GM19240 (cell line): Measurements from ENCODE around the gene ZNF750.

Experiments used
- DNase-seq: peaks from one replicate; pipeline ENCODE4 v3.0.0; 2011; ENCODE audit warnings: low spot score; ENCODE audit not compliant: insufficient read length

Gene ZNF750

DNA sequence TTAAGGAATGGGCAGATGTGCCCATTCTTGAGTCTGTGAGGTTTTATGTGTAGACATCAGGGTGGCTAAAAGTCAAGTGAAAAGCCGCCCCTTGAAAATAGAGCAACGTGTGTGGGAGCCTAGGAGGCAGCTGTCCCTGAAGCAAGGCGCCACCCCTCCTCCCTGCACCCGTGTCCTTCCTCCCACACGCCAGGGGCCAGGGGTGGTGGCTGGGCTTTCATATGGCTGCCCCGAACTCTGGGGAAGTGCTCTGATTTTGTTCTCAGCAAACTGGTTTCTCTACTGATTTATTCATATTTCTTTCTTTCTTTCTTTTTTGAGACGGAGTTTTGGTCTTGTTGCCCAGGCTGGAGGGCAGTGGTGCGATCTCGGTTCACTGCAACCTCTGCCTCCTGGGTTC, 4.7 kb downstream of the ZNF750 start:
- DNase-seq = no peak

GRCh38 chr17:82832881-82833475, 6.8 kb downstream of the ZNF750 start:
- DNase-seq = no peak

GRCh38 chr17:82832411-82832810, 7.4 kb downstream of the ZNF750 start:
- no peak for DNase-seq

DNA sequence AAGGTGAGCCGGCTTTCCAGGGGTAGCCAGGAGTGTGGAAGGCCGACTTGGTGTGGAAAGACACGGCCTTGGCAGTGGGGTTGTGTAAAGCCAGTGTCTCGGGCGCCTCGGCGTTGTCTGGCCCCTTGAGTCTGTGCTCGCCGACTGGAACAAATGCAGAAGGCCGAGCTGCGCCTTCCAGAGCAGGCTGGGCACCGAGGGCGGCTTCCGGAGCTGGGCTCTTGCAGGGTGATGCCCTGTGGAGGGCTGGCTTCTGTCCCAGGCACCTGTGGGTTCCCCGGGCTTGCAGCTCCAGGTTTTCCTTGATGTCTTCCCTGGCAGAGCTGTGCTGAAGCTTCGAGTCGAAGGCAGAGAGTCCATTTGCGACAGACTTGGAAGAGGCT, 8.0 kb downstream of the ZNF750 start:
- no peak for DNase-seq

DNA sequence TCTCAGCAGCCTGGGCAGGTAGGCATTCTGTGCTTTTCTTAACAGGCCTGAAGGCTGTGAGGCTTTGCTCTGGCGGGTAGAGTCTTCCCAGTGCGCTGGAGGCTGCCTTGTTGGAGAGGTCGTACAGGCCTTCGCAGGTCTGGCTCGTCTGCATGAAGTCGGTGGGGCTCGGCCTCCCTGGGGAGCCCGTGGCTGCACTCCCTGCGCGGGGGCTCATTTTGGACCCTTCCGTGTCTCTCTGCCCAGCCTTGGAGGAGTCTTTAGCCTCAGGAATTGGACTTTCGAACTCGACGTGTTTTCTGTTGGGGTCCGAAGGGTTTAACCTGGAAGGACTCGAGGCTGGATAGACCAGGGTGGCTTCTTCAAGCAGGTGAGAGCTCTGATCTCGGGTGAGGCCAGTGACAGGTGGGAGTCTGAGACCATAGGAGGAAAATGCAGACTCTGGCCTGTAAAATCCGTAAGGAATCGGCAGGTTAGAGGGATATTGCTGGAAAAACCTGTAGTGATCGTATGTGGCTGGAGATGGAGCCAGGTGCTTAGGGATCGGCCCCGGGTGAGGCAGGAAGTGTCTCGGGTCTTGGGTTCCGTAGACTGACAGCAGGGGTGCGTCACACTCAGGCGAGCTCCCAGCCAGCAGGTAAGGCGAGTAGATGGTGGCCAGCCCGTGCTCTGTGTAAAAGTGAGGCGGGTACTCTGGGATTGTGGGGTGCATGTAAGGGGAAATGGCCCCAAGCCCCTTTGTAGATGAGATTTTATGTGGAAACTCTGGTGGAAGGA, 8.6 kb downstream of the ZNF750 start:
- no peak for DNase-seq

DNA sequence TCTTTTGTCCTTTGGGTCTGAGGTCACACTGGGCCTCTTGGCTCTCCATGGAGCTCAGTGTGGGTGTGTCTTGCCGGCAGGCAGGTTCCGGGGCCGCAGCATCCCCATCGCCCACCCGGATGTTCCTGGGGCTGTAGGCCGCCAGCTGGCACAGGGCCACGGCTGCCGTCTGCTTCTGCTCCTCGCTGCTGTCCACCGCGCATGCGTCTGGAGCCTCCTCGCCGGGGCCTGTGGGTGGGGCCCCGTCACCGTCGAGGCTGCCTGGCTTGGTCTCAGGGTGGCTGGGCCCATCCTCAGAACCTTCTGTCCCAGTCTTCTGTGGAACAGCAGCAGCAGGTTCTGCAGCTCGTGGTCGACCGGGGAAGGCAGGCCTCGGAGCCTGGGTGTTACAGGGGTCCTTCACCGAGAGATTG, 9.6 kb downstream of the ZNF750 start:
- DNase-seq = no peak

DNA sequence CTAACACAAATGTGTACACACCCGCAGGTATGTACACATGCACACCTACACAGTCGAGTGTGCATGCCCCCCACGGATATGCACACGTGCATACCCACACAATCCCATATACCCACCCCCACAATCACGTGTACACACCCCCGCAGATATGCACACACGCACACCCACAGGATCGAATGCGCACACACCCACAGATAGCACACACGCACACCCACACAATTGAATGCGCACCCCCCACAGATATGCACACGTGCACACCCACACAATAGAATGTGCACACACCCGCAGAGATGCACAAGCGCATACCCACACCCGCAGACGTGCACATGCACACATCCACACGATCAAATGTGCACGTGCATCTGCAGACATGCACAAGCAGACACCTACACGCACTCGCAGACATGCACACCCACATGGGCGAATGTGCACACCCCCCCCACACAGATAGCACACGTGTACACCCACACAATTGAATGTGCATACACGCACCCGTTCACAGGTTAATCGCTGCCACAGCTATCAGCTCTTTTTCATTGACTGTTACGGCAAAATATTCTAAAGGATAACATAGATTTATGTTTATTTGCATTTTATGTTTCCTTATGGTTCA, 10.8 kb downstream of the ZNF750 start:
- DNase-seq = no peak

DNA sequence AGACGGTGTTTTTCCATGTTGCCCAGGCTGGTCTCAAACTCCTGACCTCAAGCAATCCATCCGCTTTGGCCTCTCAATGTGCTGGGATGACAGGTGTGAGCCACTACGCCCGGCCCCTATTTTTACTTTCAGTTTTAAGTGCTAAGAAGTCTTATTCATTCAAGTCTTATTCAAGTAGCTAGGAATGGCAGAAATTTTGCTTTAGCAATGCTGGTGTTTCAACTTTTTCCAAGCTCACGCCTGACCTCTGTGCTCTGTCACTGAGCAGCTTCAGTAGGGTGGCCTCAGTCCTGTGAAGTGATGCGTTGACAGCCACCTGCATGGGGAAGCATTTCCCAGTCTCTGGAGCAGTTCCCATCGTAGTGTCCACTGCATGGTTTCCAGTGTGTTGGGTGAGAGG, 12.9 kb downstream of the ZNF750 start:
- no peak for DNase-seq

GRCh38 chr17:82826211-82826610, 13.6 kb downstream of the ZNF750 start:
- no peak for DNase-seq

GRCh38 chr17:82825540-82826124, 14.2 kb downstream of the ZNF750 start:
- no peak for DNase-seq

DNA sequence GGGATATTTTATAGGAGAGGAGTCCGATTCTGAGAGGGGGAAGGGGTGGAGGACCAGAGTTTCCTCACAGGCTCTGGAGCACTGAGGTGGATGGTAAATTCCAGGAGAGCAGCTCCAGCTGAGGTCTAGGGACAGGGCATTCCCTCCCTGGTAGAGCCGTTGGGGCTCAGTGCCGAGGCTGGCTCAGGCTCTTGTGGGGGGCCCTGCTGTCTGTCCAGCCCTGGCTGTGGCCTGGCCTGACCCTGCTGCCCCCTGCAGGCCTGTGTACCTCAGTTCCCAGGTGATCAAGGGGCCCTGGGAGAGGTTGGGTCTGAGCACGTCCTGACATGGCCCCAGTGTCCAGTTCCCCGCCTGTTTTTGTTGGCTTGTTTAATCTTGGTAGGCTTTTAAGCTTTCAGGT, 16.8 kb downstream of the ZNF750 start:
- DNase-seq = no peak

- no peak for DNase-seq
Measured at GRCh38 chr17:82822281-82822680, 17.5 kb downstream of the ZNF750 start.

DNA sequence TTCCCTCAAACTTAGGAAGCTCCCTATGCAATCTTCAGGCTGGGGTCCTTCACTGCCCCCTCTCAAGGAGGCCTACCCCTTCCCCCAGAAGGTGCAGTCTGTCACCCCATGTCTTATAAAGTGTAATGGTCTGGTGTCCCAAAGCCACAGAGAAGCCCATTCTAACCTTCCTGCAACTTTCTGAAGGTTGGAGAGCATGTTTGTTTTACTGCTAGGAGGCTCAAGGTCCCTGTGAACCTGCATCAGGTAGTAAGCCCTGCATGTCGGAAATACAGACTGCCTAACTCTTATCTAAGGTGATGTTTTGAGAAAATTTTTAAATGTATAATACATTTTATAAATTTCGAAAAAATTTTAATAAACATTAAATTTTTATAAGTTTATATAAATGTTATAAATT, 18.3 kb downstream of the ZNF750 start:
- DNase-seq = no peak

- DNase-seq = no peak
Measured at GRCh38 chr17:82820278-82821251, 19.3 kb downstream of the ZNF750 start.

- no peak for DNase-seq
Measured at GRCh38 chr17:82817947-82818346, 21.9 kb downstream of the ZNF750 start.

GRCh38 chr17:82816358-82816757, 23.5 kb downstream of the ZNF750 start:
- DNase-seq = no peak

DNA sequence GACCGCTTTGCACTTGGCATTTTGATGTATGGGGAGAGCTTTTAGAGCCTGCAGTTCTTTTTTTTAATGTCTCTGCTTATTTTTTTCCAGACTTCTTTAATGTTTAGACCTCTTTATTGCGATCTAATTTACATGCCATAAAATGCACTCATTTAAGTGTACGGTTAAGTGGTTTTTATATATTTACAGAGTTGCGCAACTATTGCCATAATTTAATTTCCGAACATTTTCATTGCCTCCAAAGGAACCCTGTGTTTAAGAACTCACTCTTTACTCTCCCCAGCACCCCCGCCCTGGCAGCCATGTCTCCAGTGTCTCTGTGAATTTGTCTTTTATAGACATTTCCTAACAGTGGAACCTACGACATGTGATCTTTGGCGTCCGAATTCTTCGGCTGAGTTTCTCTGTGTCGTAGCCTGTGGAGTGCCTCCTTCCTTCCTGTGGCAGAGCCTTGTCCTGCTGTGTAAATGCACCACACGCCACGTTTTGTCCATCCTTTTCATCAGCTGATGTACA, 24.0 kb downstream of the ZNF750 start:
- DNase-seq = no peak

GRCh38 chr17:82815354-82815753, 24.5 kb downstream of the ZNF750 start:
- no peak for DNase-seq

- DNase-seq = no peak
Measured at GRCh38 chr17:82814834-82815233, 25.0 kb downstream of the ZNF750 start.

- no peak for DNase-seq
Measured at GRCh38 chr17:82813299-82814051, 26.3 kb downstream of the ZNF750 start.
